ENCODE data around the gene HSPB9.

Gene HSPB9

GRCh38 chr17:42079541-42079940, 43.1 kb upstream of the HSPB9 start (continued):
- TF ChIP-seq, protein P1, sequence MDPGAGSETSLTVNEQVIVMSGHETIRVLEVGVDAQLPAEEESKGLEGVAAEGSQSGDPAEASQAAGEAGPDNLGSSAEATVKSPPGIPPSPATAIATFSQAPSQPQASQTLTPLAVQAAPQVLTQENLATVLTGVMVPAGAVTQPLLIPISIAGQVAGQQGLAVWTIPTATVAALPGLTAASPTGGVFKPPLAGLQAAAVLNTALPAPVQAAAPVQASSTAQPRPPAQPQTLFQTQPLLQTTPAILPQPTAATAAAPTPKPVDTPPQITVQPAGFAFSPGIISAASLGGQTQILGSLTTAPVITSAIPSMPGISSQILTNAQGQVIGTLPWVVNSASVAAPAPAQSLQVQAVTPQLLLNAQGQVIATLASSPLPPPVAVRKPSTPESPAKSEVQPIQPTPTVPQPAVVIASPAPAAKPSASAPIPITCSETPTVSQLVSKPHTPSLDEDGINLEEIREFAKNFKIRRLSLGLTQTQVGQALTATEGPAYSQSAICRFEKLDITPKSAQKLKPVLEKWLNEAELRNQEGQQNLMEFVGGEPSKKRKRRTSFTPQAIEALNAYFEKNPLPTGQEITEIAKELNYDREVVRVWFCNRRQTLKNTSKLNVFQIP (CRISPR knock-in tag; IDR thresholded peaks at IDR 0.05; ENCODE audit: borderline replicate concordance, low read depth), result no peak
- TF ChIP-seq ZNF8 (CRISPR knock-in tag; IDR thresholded peaks at IDR 0.05), result no peak

- TF ChIP-seq ARNTL (CRISPR knock-in tag; IDR thresholded peaks at IDR 0.05; ENCODE audit: borderline replicate concordance, low read depth) (no peak), ZFP3 (CRISPR knock-in tag; IDR thresholded peaks at IDR 0.05) (no peak), TOX (CRISPR knock-in tag; IDR thresholded peaks at IDR 0.05; ENCODE audit: borderline replicate concordance) (no peak), OSR1 (CRISPR knock-in tag; IDR thresholded peaks at IDR 0.05) (no peak), ZC3H10 (CRISPR knock-in tag; IDR thresholded peaks at IDR 0.05) (no peak), RARB (CRISPR knock-in tag; IDR thresholded peaks at IDR 0.05) (no peak), ZNF565 (CRISPR knock-in tag; conservative IDR thresholded peaks at IDR 0.05; ENCODE audit: low read depth) (no peak), BACH2 (CRISPR knock-in tag; IDR thresholded peaks at IDR 0.05; ENCODE audit: borderline replicate concordance) (no peak), GLIS3 (CRISPR knock-in tag; IDR thresholded peaks at IDR 0.05) (no peak), ZNF8 (CRISPR knock-in tag; IDR thresholded peaks at IDR 0.05) (no peak), CSRNP3 (CRISPR knock-in tag; IDR thresholded peaks at IDR 0.05) (no peak), ZFP30 (CRISPR knock-in tag; IDR thresholded peaks at IDR 0.05) (no peak)
- TF ChIP-seq, protein P1 (CRISPR knock-in tag; IDR thresholded peaks at IDR 0.05; ENCODE audit: borderline replicate concordance, low read depth), result no peak
- TF ChIP-seq, protein P2, sequence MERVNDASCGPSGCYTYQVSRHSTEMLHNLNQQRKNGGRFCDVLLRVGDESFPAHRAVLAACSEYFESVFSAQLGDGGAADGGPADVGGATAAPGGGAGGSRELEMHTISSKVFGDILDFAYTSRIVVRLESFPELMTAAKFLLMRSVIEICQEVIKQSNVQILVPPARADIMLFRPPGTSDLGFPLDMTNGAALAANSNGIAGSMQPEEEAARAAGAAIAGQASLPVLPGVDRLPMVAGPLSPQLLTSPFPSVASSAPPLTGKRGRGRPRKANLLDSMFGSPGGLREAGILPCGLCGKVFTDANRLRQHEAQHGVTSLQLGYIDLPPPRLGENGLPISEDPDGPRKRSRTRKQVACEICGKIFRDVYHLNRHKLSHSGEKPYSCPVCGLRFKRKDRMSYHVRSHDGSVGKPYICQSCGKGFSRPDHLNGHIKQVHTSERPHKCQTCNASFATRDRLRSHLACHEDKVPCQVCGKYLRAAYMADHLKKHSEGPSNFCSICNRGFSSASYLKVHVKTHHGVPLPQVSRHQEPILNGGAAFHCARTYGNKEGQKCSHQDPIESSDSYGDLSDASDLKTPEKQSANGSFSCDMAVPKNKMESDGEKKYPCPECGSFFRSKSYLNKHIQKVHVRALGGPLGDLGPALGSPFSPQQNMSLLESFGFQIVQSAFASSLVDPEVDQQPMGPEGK (CRISPR knock-in tag; IDR thresholded peaks at IDR 0.05; ENCODE audit: borderline replicate concordance), result no peak
- no peak for ATAC-seq
Observed at GRCh38 chr17:42081516-42082129, 41.0 kb upstream of the HSPB9 start.

- TF ChIP-seq ZFP3 (CRISPR knock-in tag; IDR thresholded peaks at IDR 0.05), result no peak
- TF ChIP-seq ZNF565 (CRISPR knock-in tag; conservative IDR thresholded peaks at IDR 0.05; ENCODE audit: low read depth), result no peak
- TF ChIP-seq PPARA (CRISPR knock-in tag; IDR thresholded peaks at IDR 0.05; ENCODE audit: borderline replicate concordance), result no peak
- no peak for TF ChIP-seq CSRNP3 (CRISPR knock-in tag; IDR thresholded peaks at IDR 0.05)
- no peak for TF ChIP-seq OSR1 (CRISPR knock-in tag; IDR thresholded peaks at IDR 0.05)
- no peak for TF ChIP-seq ISL1 (CRISPR knock-in tag; IDR thresholded peaks at IDR 0.05)
- no peak for TF ChIP-seq ZNF8 (CRISPR knock-in tag; IDR thresholded peaks at IDR 0.05)
- no peak for TF ChIP-seq ZNF70 (CRISPR knock-in tag; IDR thresholded peaks at IDR 0.05)
- no peak for TF ChIP-seq CSDC2 (CRISPR knock-in tag; IDR thresholded peaks at IDR 0.05)
- no peak for TF ChIP-seq SNAI2 (CRISPR knock-in tag; IDR thresholded peaks at IDR 0.05)
- no peak for TF ChIP-seq ZC3H10 (CRISPR knock-in tag; IDR thresholded peaks at IDR 0.05)
- TF ChIP-seq ESRRG (CRISPR knock-in tag; IDR thresholded peaks at IDR 0.05), result no peak
- TF ChIP-seq, protein P1 (CRISPR knock-in tag; IDR thresholded peaks at IDR 0.05; ENCODE audit: borderline replicate concordance, low read depth), result no peak
- TF ChIP-seq TCF4 (CRISPR knock-in tag; IDR thresholded peaks at IDR 0.05; ENCODE audit: borderline replicate concordance), result no peak
- no peak for TF ChIP-seq ZFP30 (CRISPR knock-in tag; IDR thresholded peaks at IDR 0.05)
- no peak for TF ChIP-seq TOX (CRISPR knock-in tag; IDR thresholded peaks at IDR 0.05; ENCODE audit: borderline replicate concordance)
- TF ChIP-seq, protein P3, sequence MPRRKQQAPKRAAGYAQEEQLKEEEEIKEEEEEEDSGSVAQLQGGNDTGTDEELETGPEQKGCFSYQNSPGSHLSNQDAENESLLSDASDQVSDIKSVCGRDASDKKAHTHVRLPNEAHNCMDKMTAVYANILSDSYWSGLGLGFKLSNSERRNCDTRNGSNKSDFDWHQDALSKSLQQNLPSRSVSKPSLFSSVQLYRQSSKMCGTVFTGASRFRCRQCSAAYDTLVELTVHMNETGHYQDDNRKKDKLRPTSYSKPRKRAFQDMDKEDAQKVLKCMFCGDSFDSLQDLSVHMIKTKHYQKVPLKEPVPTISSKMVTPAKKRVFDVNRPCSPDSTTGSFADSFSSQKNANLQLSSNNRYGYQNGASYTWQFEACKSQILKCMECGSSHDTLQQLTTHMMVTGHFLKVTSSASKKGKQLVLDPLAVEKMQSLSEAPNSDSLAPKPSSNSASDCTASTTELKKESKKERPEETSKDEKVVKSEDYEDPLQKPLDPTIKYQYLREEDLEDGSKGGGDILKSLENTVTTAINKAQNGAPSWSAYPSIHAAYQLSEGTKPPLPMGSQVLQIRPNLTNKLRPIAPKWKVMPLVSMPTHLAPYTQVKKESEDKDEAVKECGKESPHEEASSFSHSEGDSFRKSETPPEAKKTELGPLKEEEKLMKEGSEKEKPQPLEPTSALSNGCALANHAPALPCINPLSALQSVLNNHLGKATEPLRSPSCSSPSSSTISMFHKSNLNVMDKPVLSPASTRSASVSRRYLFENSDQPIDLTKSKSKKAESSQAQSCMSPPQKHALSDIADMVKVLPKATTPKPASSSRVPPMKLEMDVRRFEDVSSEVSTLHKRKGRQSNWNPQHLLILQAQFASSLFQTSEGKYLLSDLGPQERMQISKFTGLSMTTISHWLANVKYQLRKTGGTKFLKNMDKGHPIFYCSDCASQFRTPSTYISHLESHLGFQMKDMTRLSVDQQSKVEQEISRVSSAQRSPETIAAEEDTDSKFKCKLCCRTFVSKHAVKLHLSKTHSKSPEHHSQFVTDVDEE (CRISPR knock-in tag; IDR thresholded peaks at IDR 0.05), result no peak
- ATAC-seq, result no peak
Observed at GRCh38 chr17:42087042-42087701, 35.4 kb upstream of the HSPB9 start.
